ENCODE results near the gene NDEL1. TPM values are rescaled to one million over a fixed set of nuclear protein-coding genes. Genes with fewer than 3 reads are reported as not detected.

NDEL1 gene
- total and polyA plus RNA-seq, 9 of the 15 experiments (the other 6 are each of a cell fraction or from before 2014, with no cell fraction given): 0.86 to 30.5 (median 22.7) TPM

GRCh38 chr17:8436169-8436843 lies 622 bp downstream of the NDEL1 start (continued):
- TF ChIP-seq GTF2E2 (tag; IDR thresholded peaks at IDR 0.05) (no peak), KAT8 (IDR thresholded peaks at IDR 0.05; ENCODE audit: low read depth) (no peak), IRF2 (CRISPR knock-in tag; IDR thresholded peaks at IDR 0.05) (no peak), COPS2 (conservative IDR thresholded peaks at IDR 0.05) (no peak), KAT7 (CRISPR knock-in tag; IDR thresholded peaks at IDR 0.05; ENCODE audit: borderline replicate concordance) (no peak), SLC30A9 (CRISPR knock-in tag; IDR thresholded peaks at IDR 0.05) (no peak), TAF15 (IDR thresholded peaks at IDR 0.05; ENCODE audit: low read depth, low read length) (no peak), DDX20 (tag; IDR thresholded peaks at IDR 0.05; ENCODE audit: low read depth) (no peak), ZNF717 (CRISPR knock-in tag; IDR thresholded peaks at IDR 0.05) (no peak), ZBTB1 (CRISPR knock-in tag; IDR thresholded peaks at IDR 0.05; ENCODE audit: borderline replicate concordance, low read depth) (no peak; the same call in 1 of the 2 replicates), ZKSCAN3 (CRISPR knock-in tag; IDR thresholded peaks at IDR 0.05) (no peak), DIDO1 (tag; IDR thresholded peaks at IDR 0.05; ENCODE audit: low read depth) (no peak), ARNT (IDR thresholded peaks at IDR 0.05) (peak; percentile 31 to 59; a peak in 1 of 4 replicates), POLR3G (IDR thresholded peaks at IDR 0.05; ENCODE audit: extremely low read depth, insufficient read length, insufficient replicate concordance) (no peak), SMAD3 (CRISPR knock-in tag; conservative IDR thresholded peaks at IDR 0.05) (no peak), ZNF140 (CRISPR knock-in tag; IDR thresholded peaks at IDR 0.05) (no peak), TFAP4 (CRISPR knock-in tag; IDR thresholded peaks at IDR 0.05; ENCODE audit: borderline replicate concordance) (no peak), ZNF184 (CRISPR knock-in tag; IDR thresholded peaks at IDR 0.05) (no peak), SAFB2 (IDR thresholded peaks at IDR 0.05; ENCODE audit: borderline replicate concordance, low read depth, low read length, severe bottlenecking) (no peak), RBM25 (IDR thresholded peaks at IDR 0.05; ENCODE audit: low read depth, low read length, severe bottlenecking) (no peak), ZNF282 (CRISPR knock-in tag; IDR thresholded peaks at IDR 0.05) (no peak), THAP12 (CRISPR knock-in tag; IDR thresholded peaks at IDR 0.05) (no peak)
- TF ChIP-seq, protein P1, sequence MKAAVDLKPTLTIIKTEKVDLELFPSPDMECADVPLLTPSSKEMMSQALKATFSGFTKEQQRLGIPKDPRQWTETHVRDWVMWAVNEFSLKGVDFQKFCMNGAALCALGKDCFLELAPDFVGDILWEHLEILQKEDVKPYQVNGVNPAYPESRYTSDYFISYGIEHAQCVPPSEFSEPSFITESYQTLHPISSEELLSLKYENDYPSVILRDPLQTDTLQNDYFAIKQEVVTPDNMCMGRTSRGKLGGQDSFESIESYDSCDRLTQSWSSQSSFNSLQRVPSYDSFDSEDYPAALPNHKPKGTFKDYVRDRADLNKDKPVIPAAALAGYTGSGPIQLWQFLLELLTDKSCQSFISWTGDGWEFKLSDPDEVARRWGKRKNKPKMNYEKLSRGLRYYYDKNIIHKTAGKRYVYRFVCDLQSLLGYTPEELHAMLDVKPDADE (conservative IDR thresholded peaks at IDR 0.05; ENCODE audit: control insufficient read depth, low read depth, low read length): peak; percentile 22; the same call in 1 of the 2 replicates
- TF ChIP-seq, protein P2, sequence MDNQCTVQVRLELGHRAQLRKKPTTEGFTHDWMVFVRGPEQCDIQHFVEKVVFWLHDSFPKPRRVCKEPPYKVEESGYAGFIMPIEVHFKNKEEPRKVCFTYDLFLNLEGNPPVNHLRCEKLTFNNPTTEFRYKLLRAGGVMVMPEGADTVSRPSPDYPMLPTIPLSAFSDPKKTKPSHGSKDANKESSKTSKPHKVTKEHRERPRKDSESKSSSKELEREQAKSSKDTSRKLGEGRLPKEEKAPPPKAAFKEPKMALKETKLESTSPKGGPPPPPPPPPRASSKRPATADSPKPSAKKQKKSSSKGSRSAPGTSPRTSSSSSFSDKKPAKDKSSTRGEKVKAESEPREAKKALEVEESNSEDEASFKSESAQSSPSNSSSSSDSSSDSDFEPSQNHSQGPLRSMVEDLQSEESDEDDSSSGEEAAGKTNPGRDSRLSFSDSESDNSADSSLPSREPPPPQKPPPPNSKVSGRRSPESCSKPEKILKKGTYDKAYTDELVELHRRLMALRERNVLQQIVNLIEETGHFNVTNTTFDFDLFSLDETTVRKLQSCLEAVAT (IDR thresholded peaks at IDR 0.05): peak in 1 of 2 experiments; percentile 79; a peak in 2 of 4 replicates

Data from K562 (cell line).